Measurements from ENCODE around the gene CHD8. TPM values are rescaled to one million over a fixed set of nuclear protein-coding genes. Genes with fewer than 3 reads are reported as not detected.

CHD8 gene
- total and polyA plus RNA-seq, 2 of the 13 experiments (the other 11 are each of a cell fraction or from before 2014, with no cell fraction given) = 35.1 to 79.6 TPM

DNA sequence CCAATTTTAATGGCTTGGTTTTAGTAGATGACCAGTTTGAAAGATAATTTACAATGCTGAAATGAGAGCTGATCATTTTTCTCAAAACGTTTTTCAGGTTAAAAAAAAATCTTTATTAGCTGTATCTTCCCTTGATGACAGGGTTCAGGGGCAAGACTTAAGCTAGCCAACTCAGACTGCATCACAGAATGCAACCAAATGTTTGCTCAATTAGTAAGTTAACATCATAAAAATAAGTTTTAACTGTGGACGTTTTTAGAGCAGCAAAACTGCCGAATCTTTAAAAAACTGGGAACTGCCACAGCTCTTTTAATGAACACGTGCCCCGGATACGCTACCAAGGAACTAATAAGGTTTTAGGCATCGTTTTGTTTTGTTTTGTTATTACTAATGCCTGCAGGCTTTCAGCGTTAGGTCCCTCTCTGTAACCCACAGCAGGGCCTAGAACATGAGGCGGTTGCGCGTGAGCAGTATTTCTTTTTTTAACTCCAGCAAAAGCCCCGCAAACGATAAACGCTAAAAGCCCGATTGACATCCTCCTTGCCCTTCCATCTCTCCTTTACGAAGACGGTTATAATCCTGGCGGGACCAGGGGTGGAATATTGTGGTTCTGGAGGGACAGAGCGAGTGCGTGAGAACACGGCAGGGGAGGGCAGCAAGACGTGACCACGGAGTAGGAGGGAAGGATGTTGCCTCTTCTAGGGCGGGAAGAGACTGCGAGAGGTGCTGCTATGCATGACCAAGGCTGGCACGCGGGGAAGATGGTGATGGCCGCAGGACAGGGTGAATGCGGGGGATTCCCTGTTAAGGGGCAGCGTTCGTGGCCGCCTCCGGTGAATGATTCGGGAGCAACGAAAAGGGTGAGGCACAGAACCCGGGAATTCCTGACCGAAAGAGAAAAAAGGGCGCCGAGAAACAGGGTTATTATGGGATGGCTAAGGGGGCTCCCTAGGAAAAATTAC lies 72.8 kb downstream of the CHD8 start (continued):
- TF ChIP-seq HDAC6 (IDR thresholded peaks at IDR 0.05; ENCODE audit: low read depth, low read length) (no peak), ZSCAN30 (CRISPR knock-in tag; IDR thresholded peaks at IDR 0.05) (peak; percentile 95; the same call in 1 of the 2 replicates), POLR2A (IDR thresholded peaks at IDR 0.05; ENCODE audit: insufficient read depth in 1 of 2, low read depth in 2 of 2, low read length in 2 of 2) (no peak; a peak in 1 of 4 replicates), CENPX (CRISPR knock-in tag; IDR thresholded peaks at IDR 0.05) (no peak), MATR3 (CRISPR knock-in tag; IDR thresholded peaks at IDR 0.05) (no peak), ZNF550 (CRISPR knock-in tag; IDR thresholded peaks at IDR 0.05; ENCODE audit: borderline replicate concordance) (peak; percentile 87; the same call in 1 of the 2 replicates), ZNF567 (CRISPR knock-in tag; IDR thresholded peaks at IDR 0.05; ENCODE audit: borderline replicate concordance) (no peak; the same call in 1 of the 2 replicates), AKAP8 (CRISPR knock-in tag; IDR thresholded peaks at IDR 0.05) (no peak), ZHX1 (CRISPR knock-in tag; IDR thresholded peaks at IDR 0.05; ENCODE audit: low read depth) (0 out of 2 replicates have a peak, but pooled peaks have one; percentile 24), CCDC6 (CRISPR knock-in tag; IDR thresholded peaks at IDR 0.05) (peak; percentile 16; the same call in 1 of the 2 replicates), SCMH1 (CRISPR knock-in tag; IDR thresholded peaks at IDR 0.05; ENCODE audit: borderline replicate concordance) (no peak), SNAPC2 (CRISPR knock-in tag; IDR thresholded peaks at IDR 0.05) (no peak), ZC3H13 (CRISPR knock-in tag; IDR thresholded peaks at IDR 0.05) (peak; percentile 76), SAFB2 (CRISPR knock-in tag; IDR thresholded peaks at IDR 0.05; ENCODE audit: borderline replicate concordance, low read depth) (no peak), CBX2 (IDR thresholded peaks at IDR 0.05; ENCODE audit: low read depth, low read length) (no peak), CBX2 (CRISPR knock-in tag; IDR thresholded peaks at IDR 0.05; ENCODE audit: low read depth) (no peak), MYC (CRISPR knock-in tag; IDR thresholded peaks at IDR 0.05; ENCODE audit: borderline replicate concordance) (no peak; the same call in none of the 2 replicates), FOXM1 (CRISPR knock-in tag; IDR thresholded peaks at IDR 0.05) (no peak; the same call in 1 of the 2 replicates), E2F2 (CRISPR knock-in tag; IDR thresholded peaks at IDR 0.05; ENCODE audit: borderline replicate concordance) (peak; percentile 26; the same call in 1 of the 2 replicates), MIER2 (CRISPR knock-in tag; IDR thresholded peaks at IDR 0.05) (0 out of 2 replicates have a peak, but pooled peaks have one; percentile 4), ZNF33A (CRISPR knock-in tag; IDR thresholded peaks at IDR 0.05; ENCODE audit: borderline replicate concordance) (no peak), IRX3 (CRISPR knock-in tag; IDR thresholded peaks at IDR 0.05; ENCODE audit: borderline replicate concordance, low read depth) (no peak), ETV5 (CRISPR knock-in tag; IDR thresholded peaks at IDR 0.05; ENCODE audit: borderline replicate concordance) (no peak)
- TF ChIP-seq, protein P1, sequence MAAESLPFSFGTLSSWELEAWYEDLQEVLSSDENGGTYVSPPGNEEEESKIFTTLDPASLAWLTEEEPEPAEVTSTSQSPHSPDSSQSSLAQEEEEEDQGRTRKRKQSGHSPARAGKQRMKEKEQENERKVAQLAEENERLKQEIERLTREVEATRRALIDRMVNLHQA (CRISPR knock-in tag; IDR thresholded peaks at IDR 0.05) = no peak
- TF ChIP-seq, protein P2, sequence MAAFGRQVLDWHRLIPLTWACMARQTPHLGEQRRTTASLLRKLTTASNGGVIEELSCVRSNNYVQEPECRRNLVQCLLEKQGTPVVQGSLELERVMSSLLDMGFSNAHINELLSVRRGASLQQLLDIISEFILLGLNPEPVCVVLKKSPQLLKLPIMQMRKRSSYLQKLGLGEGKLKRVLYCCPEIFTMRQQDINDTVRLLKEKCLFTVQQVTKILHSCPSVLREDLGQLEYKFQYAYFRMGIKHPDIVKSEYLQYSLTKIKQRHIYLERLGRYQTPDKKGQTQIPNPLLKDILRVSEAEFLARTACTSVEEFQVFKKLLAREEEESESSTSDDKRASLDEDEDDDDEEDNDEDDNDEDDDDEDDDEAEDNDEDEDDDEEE (CRISPR knock-in tag; IDR thresholded peaks at IDR 0.05) = 0 out of 2 replicates have a peak, but pooled peaks have one; percentile 79
